HEK293 (cell line): ENCODE measurements around the gene SMC4.

ENCODE experiments used
- CTCF ChIA-PET: fragments of 350-600 bp; formaldehyde crosslinking; extraction: SDS; loops from one replicate; lab custom pipeline; 2021; ENCODE audit warnings: antibody characterized with exemption; lab: Yijun Ruan, JAX
- POLR2A ChIA-PET: fragments of 300-600 bp; formaldehyde crosslinking; extraction: SDS; loops from one replicate; lab custom pipeline; 2020; ENCODE audit warnings: antibody characterized with exemption, inconsistent platforms; lab: Yijun Ruan, JAX
- H3K27ac ChIP-seq: fragments of 200-500 bp; sonication (Bioruptor generic); 2 replicates; pipeline ENCODE4 v1.5.1; 2014; ENCODE audit warnings: low read depth, low read length, control low read depth, inconsistent platforms; ENCODE audit errors: extremely low read depth
- H3K36me3 ChIP-seq, 2 experiments: fragments of 200-500 bp in 1 of 2; sonication (Bioruptor generic) in 1 of 2; 1 replicate in 1 of 2; 2 replicates in 1 of 2; pipeline ENCODE4 v1.5.1; 2014 to 2017; ENCODE audit warnings: inconsistent platforms in 2 of 2, low read length in 2 of 2; ENCODE audit not compliant: control insufficient read depth in 2 of 2, insufficient read depth in 1 of 2
- H3K4me1 ChIP-seq: fragments of 200-500 bp; sonication (Bioruptor generic); 2 replicates; pipeline ENCODE4 v1.5.1; 2014; ENCODE audit warnings: mild to moderate bottlenecking, low read length, inconsistent platforms; ENCODE audit not compliant: control insufficient read depth, insufficient read depth
- H3K4me3 ChIP-seq: 2 replicates; pipeline ENCODE4 v1.5.1; 2011; ENCODE audit warnings: low read depth, mild to moderate bottlenecking, control low read depth, low read length, moderate library complexity
- H3K9me3 ChIP-seq: fragments of 200-500 bp; sonication (Bioruptor generic); 2 replicates; pipeline ENCODE4 v1.5.1; 2014; ENCODE audit warnings: low read depth, low read length, inconsistent platforms; ENCODE audit not compliant: control insufficient read depth, insufficient read depth
- MEIS1 ChIP-seq: sonication (generic); formaldehyde crosslinking; IDR thresholded peaks from 2 replicates; pipeline ENCODE4 v1.8.1; 2022; ENCODE audit warnings: missing genetic modification reagents, mild to moderate bottlenecking, borderline replicate concordance
- ZNF223 ChIP-seq: fragments of 450-650 bp; formaldehyde crosslinking; IDR thresholded peaks from 2 replicates; pipeline ENCODE4 v1.5.1; 2016; ENCODE audit warnings: missing biosample characterization, missing genetic modification characterization
- ZNF423 ChIP-seq: fragments of 450-650 bp; formaldehyde crosslinking; IDR thresholded peaks from 2 replicates; pipeline ENCODE4 v1.5.1; 2016; ENCODE audit warnings: missing biosample characterization, missing genetic modification characterization
- ZNF624 ChIP-seq: fragments of 450-650 bp; formaldehyde crosslinking; IDR thresholded peaks from 2 replicates; pipeline ENCODE4 v1.5.1; 2017; ENCODE audit warnings: missing biosample characterization, missing genetic modification characterization
- ZXDB ChIP-seq: fragments of 450-650 bp; formaldehyde crosslinking; IDR thresholded peaks from 2 replicates; pipeline ENCODE4 v1.5.1; 2016; ENCODE audit warnings: missing biosample characterization, missing genetic modification characterization
- TF ChIP-seq, protein P1 (sequence below): fragments of 450-650 bp; formaldehyde crosslinking; IDR thresholded peaks from 2 replicates; pipeline ENCODE4 v1.5.1; 2016; ENCODE audit warnings: missing biosample characterization, missing genetic modification characterization
- TF ChIP-seq, protein P2 (sequence below): fragments of 450-650 bp; formaldehyde crosslinking; IDR thresholded peaks from 2 replicates; pipeline ENCODE4 v1.5.1; 2016; ENCODE audit warnings: missing biosample characterization, missing genetic modification characterization
- TF ChIP-seq, protein P3 (sequence below): fragments of 450-650 bp; formaldehyde crosslinking; IDR thresholded peaks from 2 replicates; pipeline ENCODE4 v1.5.1; 2016; ENCODE audit warnings: missing biosample characterization, missing genetic modification characterization
- TF ChIP-seq, protein P4 (sequence below): fragments of 450-650 bp; formaldehyde crosslinking; IDR thresholded peaks from 2 replicates; pipeline ENCODE4 v1.5.1; 2016; ENCODE audit warnings: missing biosample characterization, missing genetic modification characterization

The SMC4 gene

DNA sequence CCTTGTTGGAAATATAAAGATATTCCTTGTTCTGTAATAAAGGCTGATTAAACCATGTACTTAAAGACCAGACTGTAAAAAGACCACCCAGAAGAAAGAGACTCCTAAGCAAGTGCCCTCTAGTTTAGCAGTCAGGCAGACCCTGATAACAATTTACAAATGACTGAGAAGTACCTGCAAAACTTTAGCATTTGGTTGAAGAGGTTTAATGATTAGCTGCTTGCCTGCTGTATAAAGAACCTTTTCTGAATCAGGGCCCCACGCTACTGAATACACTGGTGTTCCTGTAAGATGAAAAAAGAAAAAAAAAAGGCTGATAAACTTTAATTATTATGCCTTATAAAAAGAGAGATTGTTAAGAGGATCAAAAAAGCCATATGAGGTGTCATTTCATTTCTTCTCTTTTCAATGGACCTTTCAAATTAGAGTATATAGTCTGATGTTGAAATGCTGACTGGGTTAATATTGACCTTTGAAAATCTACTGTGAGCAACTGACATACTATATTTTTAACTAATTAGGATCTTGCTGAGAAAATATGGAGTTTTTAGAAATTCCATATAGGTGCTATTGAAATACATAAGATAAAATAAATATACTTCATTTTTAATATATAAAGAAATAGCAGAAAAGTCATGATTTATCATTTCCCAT is 33.5 kb upstream of the SMC4 start (continued):
- TF ChIP-seq, protein P1, sequence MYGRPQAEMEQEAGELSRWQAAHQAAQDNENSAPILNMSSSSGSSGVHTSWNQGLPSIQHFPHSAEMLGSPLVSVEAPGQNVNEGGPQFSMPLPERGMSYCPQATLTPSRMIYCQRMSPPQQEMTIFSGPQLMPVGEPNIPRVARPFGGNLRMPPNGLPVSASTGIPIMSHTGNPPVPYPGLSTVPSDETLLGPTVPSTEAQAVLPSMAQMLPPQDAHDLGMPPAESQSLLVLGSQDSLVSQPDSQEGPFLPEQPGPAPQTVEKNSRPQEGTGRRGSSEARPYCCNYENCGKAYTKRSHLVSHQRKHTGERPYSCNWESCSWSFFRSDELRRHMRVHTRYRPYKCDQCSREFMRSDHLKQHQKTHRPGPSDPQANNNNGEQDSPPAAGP (tag by site-specific recombination) = no peak
- no peak for TF ChIP-seq ZXDB (tag by site-specific recombination)

DNA sequence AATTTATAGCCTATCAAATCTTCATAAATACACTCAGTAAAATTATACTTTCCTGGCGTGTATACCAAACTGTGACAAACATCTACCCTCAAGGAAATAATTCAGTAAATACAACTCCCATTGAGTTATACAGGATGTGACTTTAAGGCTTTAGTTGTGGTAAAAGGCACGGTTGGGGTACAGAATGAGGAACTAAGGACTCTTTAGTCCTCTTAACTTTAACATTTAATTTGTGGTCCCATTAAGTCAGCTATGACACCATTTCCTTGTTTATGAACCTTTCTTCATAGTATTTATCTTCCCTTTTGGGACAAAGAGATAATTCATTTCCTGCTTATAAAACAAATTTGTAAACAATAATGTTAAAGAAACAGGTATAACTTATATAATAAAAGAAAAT is 30.6 kb upstream of the SMC4 start:
- Histone ChIP-seq H3K27ac (no peak overlapping the region), H3K9me3 (no peaks in the 10 kb centered on the region), H3K4me3 (no peak overlapping the region), H3K36me3 (peaks cover 0 to 15% of the 10 kb centered on the region in 2 experiments; a peak in 1 of 3 replicates), H3K4me1 (peaks cover 2% of the 10 kb centered on the region; the same call in 1 of the 2 replicates)
- no peak for TF ChIP-seq ZNF223 (tag by site-specific recombination)
- TF ChIP-seq, protein P2, sequence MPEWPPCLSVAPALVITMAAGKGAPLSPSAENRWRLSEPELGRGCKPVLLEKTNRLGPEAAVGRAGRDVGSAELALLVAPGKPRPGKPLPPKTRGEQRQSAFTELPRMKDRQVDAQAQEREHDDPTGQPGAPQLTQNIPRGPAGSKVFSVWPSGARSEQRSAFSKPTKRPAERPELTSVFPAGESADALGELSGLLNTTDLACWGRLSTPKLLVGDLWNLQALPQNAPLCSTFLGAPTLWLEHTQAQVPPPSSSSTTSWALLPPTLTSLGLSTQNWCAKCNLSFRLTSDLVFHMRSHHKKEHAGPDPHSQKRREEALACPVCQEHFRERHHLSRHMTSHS (tag by site-specific recombination) = no peak
- CTCF ChIA-PET = interaction anchor here (1.2 kb wide), 2 partner anchors 24 to 437 kb away, joined by 3 read pairs; no protein-coding TSS in a partner anchor
- POLR2A ChIA-PET = no interaction called here

DNA sequence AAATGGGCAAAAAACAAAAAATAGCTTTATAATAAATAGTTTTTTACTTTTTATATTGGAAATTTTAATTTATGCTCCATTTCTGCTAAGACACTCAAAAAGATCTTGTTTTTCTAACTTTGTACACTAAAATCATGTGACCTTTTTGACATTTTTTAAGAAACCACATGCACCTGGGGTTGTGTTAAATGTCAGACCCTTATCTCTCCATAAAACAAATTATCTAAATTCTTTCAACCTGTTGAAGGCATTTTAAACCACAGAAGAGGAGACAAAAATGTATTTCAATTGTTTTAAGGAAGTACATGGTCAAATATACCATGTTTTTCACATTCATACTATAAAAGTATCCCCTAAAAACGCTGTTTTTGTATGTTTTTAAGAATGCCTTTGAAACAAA is 29.7 kb upstream of the SMC4 start:
- H3K4me3 ChIP-seq = no peak overlapping the region
- H3K27ac ChIP-seq = no peak overlapping the region
- CTCF ChIA-PET = interaction anchor here (1.0 to 1.2 kb wide), 3 partner anchors 25 to 438 kb away, joined by 3 to 5 read pairs (median 3); no protein-coding TSS in a partner anchor
- no peaks in the 10 kb centered on the region for H3K9me3 ChIP-seq
- TF ChIP-seq ZNF624 (tag by site-specific recombination) = no peak
- no peak for TF ChIP-seq MEIS1 (CRISPR knock-in tag)
- TF ChIP-seq, protein P3, sequence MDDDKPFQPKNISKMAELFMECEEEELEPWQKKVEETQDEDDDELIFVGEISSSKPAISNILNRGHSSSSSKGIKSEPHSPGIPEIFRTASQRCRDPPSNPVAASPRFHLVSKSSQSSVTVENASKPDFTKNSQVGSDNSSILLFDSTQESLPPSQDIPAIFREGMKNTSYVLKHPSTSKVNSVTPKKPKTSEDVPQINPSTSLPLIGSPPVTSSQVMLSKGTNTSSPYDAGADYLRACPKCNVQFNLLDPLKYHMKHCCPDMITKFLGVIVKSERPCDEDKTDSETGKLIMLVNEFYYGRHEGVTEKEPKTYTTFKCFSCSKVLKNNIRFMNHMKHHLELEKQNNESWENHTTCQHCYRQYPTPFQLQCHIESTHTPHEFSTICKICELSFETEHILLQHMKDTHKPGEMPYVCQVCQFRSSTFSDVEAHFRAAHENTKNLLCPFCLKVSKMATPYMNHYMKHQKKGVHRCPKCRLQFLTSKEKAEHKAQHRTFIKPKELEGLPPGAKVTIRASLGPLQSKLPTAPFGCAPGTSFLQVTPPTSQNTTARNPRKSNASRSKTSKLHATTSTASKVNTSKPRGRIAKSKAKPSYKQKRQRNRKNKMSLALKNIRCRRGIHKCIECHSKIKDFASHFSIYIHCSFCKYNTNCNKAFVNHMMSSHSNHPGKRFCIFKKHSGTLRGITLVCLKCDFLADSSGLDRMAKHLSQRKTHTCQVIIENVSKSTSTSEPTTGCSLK (tag by site-specific recombination) = no peak
- TF ChIP-seq ZNF423 (tag by site-specific recombination) = no peak
- TF ChIP-seq, protein P4, sequence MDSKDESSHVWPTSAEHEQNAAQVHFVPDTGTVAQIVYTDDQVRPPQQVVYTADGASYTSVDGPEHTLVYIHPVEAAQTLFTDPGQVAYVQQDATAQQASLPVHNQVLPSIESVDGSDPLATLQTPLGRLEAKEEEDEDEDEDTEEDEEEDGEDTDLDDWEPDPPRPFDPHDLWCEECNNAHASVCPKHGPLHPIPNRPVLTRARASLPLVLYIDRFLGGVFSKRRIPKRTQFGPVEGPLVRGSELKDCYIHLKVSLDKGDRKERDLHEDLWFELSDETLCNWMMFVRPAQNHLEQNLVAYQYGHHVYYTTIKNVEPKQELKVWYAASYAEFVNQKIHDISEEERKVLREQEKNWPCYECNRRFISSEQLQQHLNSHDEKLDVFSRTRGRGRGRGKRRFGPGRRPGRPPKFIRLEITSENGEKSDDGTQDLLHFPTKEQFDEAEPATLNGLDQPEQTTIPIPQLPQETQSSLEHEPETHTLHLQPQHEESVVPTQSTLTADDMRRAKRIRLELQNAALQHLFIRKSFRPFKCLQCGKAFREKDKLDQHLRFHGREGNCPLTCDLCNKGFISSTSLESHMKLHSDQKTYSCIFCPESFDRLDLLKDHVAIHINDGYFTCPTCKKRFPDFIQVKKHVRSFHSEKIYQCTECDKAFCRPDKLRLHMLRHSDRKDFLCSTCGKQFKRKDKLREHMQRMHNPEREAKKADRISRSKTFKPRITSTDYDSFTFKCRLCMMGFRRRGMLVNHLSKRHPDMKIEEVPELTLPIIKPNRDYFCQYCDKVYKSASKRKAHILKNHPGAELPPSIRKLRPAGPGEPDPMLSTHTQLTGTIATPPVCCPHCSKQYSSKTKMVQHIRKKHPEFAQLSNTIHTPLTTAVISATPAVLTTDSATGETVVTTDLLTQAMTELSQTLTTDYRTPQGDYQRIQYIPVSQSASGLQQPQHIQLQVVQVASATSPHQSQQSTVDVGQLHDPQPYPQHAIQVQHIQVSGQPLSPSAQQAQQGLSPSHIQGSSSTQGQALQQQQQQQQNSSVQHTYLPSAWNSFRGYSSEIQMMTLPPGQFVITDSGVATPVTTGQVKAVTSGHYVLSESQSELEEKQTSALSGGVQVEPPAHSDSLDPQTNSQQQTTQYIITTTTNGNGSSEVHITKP = no peak
- H3K36me3 ChIP-seq = peaks cover 0 to 24% of the 10 kb centered on the region in 2 experiments; a peak in 1 of 3 replicates
- POLR2A ChIA-PET = interaction anchor here (1.0 kb wide), 1 partner anchor 32 kb away, joined by 3 read pairs; no protein-coding TSS in a partner anchor
- peaks cover 2% of the 10 kb centered on the region; the same call in 1 of the 2 replicates for H3K4me1 ChIP-seq
